Esophagus muscularis mucosa (tissue), 3 donors: Measurements from ENCODE around the gene CACNG1.

Experiments
- CTCF ChIP-seq, 3 experiments: fragments of 200-600 bp in 2 of 3; fragments of 450-650 bp in 1 of 3; sonication (generic) in 2 of 3; IDR thresholded peaks; one replicate each; pipeline ENCODE4 v1.5.1; 2017 to 2019; ENCODE audit warnings: antibody characterized with exemption in 3 of 3, mild to moderate bottlenecking in 2 of 3, moderate library complexity in 1 of 3
- POLR2AphosphoS5 ChIP-seq, 2 donors: sonication (generic); formaldehyde crosslinking; IDR thresholded peaks; one replicate each; pipeline ENCODE4 v1.6.1; 2017; ENCODE audit warnings: antibody characterized with exemption in 2 of 2

- TF ChIP-seq CTCF (IDR thresholded peaks at IDR 0.05) (no peak), POLR2AphosphoS5 (IDR thresholded peaks at IDR 0.05) (no peak)
Observed at GRCh38 chr17:67026341-67026740, 18.0 kb upstream of the CACNG1 start.
